Measurements from ENCODE around the gene MRPL23. TPM values are rescaled to one million over a fixed set of nuclear protein-coding genes. Genes with fewer than 3 reads are reported as not detected.

Gene MRPL23
- total and polyA plus RNA-seq, 2 of the 8 experiments (the other 6 are each of a cell fraction or from before 2014, with no cell fraction given): 86.4 to 244 TPM

GRCh38 chr11:1913271-1914060 is 33.7 kb upstream of the MRPL23 start:
- 95% methylated on average over 24 of the region's 31 CpGs; no CpG with 5 or more reads in 1 of the 2 experiments for WGBS, 2 experiments (ENCODE audit: extremely low coverage in 1 of 2, insufficient coverage in 1 of 2, insufficient read length in 1 of 2, insufficient replicate concordance in 2 of 2, low coverage in 1 of 2, low lambda C conversion rate in 2 of 2, missing lambda C conversion rate in 1 of 2)
- POLR2A ChIA-PET (ENCODE audit: partially characterized antibody): interaction anchor here (0.7 to 0.9 kb wide), 2 partner anchors 34 to 66 kb away, joined by 3 read pairs; no protein-coding TSS in a partner anchor

More at GRCh38 chr11:1913271-1914060, 33.7 kb upstream of the MRPL23 start:
- H2BK120ac ChIP-seq (replicated peaks; ENCODE audit: low read depth, low read length): no peak overlapping the region
- H3K23me2 ChIP-seq (ENCODE audit: low read depth, low read length): peaks cover 5% of the 10 kb centered on the region; the same call in 1 of the 2 replicates
- no peak overlapping the region for H3K23ac ChIP-seq (ENCODE audit: insufficient read length)
- no peaks in the 10 kb centered on the region for H3K9me3 ChIP-seq (ENCODE audit: insufficient read depth in 2 of 2, low read depth in 1 of 2, low read length in 1 of 2)
- H4K8ac ChIP-seq (ENCODE audit: extremely low read depth, insufficient read depth, low read length): no peak overlapping the region
- no peak overlapping the region for H3K18ac ChIP-seq (ENCODE audit: extremely low read depth, low read length)
- H2BK5ac ChIP-seq (ENCODE audit: low read depth, low read length): no peak overlapping the region
- H2AFZ ChIP-seq (ENCODE audit: low read length): no peak overlapping the region
- no peaks in the 10 kb centered on the region for H3K79me1 ChIP-seq (ENCODE audit: low read depth, low read length)
- H2AK5ac ChIP-seq (ENCODE audit: low read depth, low read length): no peak overlapping the region
- H4K20me1 ChIP-seq (replicated peaks in 1 of 2; ENCODE audit: control insufficient read depth in 1 of 2, insufficient read depth in 2 of 2, low read length in 2 of 2): peaks cover 0 to 2% of the 10 kb centered on the region in 2 experiments
- H3K4me2 ChIP-seq (ENCODE audit: insufficient read depth in 1 of 2, low read depth in 2 of 2, low read length in 2 of 2): no peak overlapping the region
- H3K4me3 ChIP-seq (ENCODE audit: extremely low read depth in 1 of 4, insufficient read depth in 2 of 4, low read depth in 3 of 4, low read length in 4 of 4): no peak overlapping the region
- H2BK20ac ChIP-seq (ENCODE audit: low read length): no peak overlapping the region
- no peak for FAIRE-seq
- peaks cover 2 to 5% (median 4%) of the 10 kb centered on the region in 4 experiments; a peak in 5 of 7 replicates for H3K4me1 ChIP-seq (replicated peaks in 1 of 4; ENCODE audit: control insufficient read depth in 3 of 4, insufficient read depth in 4 of 4, low read length in 3 of 4)
- H3K9ac ChIP-seq (replicated peaks in 1 of 4; ENCODE audit: extremely low read depth in 1 of 4, low read depth in 3 of 4, low read length in 3 of 4): no peak overlapping the region
- H4K5ac ChIP-seq (ENCODE audit: insufficient read length, low read depth, low read length): no peak overlapping the region
- H3K14ac ChIP-seq (ENCODE audit: insufficient read length): no peak overlapping the region
- TF ChIP-seq RBBP5 (IDR thresholded peaks at IDR 0.05; ENCODE audit: borderline replicate concordance, low read depth, low read length): no peak
- DNase-seq (ENCODE audit: low read depth in 1 of 2, low spot score in 2 of 2): no peak
- H4K91ac ChIP-seq (replicated peaks; ENCODE audit: insufficient read length, low read length): no peak overlapping the region
- H3K56ac ChIP-seq (replicated peaks; ENCODE audit: insufficient read length, low read depth, low read length): no peak overlapping the region
- no peaks in the 10 kb centered on the region; a peak in 1 of 7 replicates for H3K27me3 ChIP-seq (replicated peaks in 1 of 4; ENCODE audit: control insufficient read depth in 3 of 4, extremely low read depth in 1 of 4, insufficient read depth in 3 of 4, low read length in 3 of 4)
- H3K79me2 ChIP-seq (ENCODE audit: control insufficient read depth in 1 of 2, insufficient read depth in 2 of 2, low read length in 2 of 2): no peaks in the 10 kb centered on the region
- no peaks in the 10 kb centered on the region for H3K36me3 ChIP-seq (ENCODE audit: control insufficient read depth in 2 of 4, insufficient read depth in 4 of 4, low read length in 3 of 4)
- no peak overlapping the region for H2BK15ac ChIP-seq (ENCODE audit: low read length)
- no peak overlapping the region for H3K27ac ChIP-seq (ENCODE audit: low read depth, low read length)
- no peak overlapping the region for H3K4ac ChIP-seq (replicated peaks; ENCODE audit: insufficient read length, low read depth, low read length)
- peak overlapping the region; percentile 50; the same call in 1 of the 2 replicates for H2BK12ac ChIP-seq (ENCODE audit: low read depth, low read length)
- CTCF ChIA-PET (ENCODE audit: partially characterized antibody): interaction anchor here (0.7 to 1.7 kb wide), 7 partner anchors 11 to 337 kb away, joined by 3 to 4 read pairs (median 3); no protein-coding TSS in a partner anchor

Data from H1 (cell line).